ENCODE measurements around the gene BMP8A. TPM values are rescaled to one million over a fixed set of nuclear protein-coding genes. Genes with fewer than 3 reads are reported as not detected.

Gene BMP8A
- total RNA-seq, 1 donor from 2014 or later, result under 0.01 TPM

DNA sequence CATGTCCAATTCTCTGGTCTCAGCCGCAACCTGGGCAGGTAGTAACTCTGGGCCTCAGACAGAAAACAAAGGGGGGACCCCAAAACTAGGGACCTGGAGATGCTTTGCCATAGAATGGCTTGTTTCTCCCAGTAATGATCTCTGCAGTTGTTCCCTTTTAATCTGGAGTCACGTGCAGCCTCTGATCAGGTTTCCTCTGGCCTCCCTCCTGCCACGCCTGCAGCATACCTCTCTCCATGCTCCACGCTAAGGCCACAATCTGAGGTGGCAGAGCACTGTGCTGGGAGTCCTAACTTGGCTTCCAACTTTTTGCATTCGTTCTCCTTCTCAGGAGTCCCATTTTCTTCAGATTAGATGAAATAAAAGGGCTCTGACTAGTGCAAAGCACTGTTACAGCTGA, 83.2 kb downstream of the BMP8A start:
- no peaks in the 10 kb centered on the region for H3K9me3 ChIP-seq (ENCODE audit: control insufficient read depth in 3 of 3, low read length in 3 of 3)
- H3K27me3 ChIP-seq (ENCODE audit: control insufficient read depth in 3 of 3, insufficient read depth in 3 of 3, low read length in 3 of 3), result no peaks in the 10 kb centered on the region
- H3K9ac ChIP-seq (ENCODE audit: low read depth in 1 of 3, low read length in 3 of 3), result peak overlapping the region; percentile 83 to 95 (median 90)
- H3K36me3 ChIP-seq (ENCODE audit: control insufficient read depth in 3 of 3, insufficient read depth in 3 of 3, low read length in 3 of 3), result peaks cover 29 to 37% (median 30%) of the 10 kb centered on the region in 3 donors
- H3K4me3 ChIP-seq (ENCODE audit: low read length in 3 of 3), result peak overlapping the region; percentile 87 to 93 (median 91)
- peaks cover 29 to 36% (median 31%) of the 10 kb centered on the region in 3 donors for H3K4me1 ChIP-seq (ENCODE audit: control insufficient read depth in 3 of 3, insufficient read depth in 3 of 3, low read length in 3 of 3)
- peak overlapping the region; percentile 96 for H3K27ac ChIP-seq (ENCODE audit: low read depth, low read length)

Small RNA genes within 50 kb of the gene (small RNA-seq; reads per million reads assigned to genes)
- 4.7 reads per million, percentile 90 among the genes with 10 or more reads in this experiment for gene SNORA55

Other genes starting within 250 kb of the BMP8A start
- 452 TPM for gene PABPC4, start 85.2 kb downstream of the BMP8A start, total RNA-seq
- 11.0 TPM for gene HEYL, start 148.0 kb downstream of the BMP8A start, total RNA-seq
- gene NT5C1A, start 180.5 kb downstream of the BMP8A start, total RNA-seq, result 11.0 TPM
- gene HPCAL4, start 199.8 kb downstream of the BMP8A start, total RNA-seq, result 0.52 TPM
- gene PPIE, start 247.2 kb downstream of the BMP8A start, total RNA-seq, result 24.5 TPM

Data from skeletal muscle tissue (tissue), 5 donors.